GM10847 (cell line): ENCODE measurements around the gene GDA.

Source experiments
- POLR2A ChIP-seq: IDR thresholded peaks from 2 replicates; pipeline ENCODE4 v1.6.1; 2011; ENCODE audit not compliant: insufficient read length; ENCODE audit errors: extremely low read depth

GDA gene

DNA sequence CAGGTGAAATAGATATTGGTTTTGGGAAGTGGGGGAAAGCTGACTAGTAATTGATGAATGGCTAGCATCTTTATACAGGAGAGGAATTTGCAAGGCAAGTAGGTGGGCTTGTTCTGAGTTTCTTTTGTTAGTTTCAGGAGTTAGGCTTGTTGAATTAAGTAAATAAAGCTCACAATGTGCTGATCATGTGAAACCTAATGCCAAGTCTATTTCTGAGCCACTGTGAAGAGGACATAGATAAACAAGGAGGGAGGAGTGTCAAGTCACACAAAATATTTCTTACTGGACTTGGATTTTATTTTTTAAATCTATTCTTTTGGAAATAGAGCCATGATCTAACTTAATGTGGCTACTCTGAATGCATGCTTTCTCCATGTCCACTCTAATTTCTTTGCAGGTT is 19.9 kb downstream of the GDA start:
- TF ChIP-seq POLR2A, result no peak

DNA sequence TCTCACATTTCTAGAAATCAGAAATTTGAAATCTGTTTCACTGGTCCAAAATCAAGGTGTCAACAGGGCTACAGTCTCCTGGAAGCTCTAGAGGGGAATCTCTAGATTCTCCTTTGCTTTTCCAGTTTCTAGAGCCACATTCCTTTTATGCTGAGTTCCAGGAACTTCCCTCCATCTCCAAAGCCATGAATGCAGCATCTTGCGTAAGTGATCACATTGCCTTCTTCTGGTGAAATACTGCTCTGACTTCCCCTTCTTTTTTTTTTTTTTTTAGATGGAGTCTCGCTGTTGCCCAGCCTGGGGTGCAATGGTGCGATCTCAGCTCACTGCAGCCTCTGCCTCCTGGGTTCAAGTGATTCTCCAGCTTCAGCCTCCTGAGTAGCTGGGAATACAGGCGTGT is 23.8 kb downstream of the GDA start:
- no peak for TF ChIP-seq POLR2A

DNA sequence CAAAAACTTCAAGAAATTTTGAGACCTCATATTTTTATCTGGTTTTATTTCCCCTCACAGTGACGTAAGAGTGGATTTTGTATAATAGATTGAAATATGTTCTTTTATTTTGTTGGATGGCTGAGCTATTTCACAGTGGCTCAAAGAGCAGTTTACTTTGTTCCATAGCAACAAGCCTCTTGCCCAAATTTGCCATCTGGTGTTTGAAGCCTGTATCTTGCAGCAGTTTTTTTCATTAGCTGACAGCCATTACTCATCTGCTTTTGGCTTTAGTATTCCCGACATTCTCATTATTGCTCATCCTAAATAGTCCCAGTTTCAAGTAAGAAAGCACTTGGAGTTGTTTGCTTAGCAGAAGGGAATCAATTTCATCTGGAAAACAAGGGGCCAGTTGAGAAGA is 36.3 kb downstream of the GDA start:
- no peak for TF ChIP-seq POLR2A

DNA sequence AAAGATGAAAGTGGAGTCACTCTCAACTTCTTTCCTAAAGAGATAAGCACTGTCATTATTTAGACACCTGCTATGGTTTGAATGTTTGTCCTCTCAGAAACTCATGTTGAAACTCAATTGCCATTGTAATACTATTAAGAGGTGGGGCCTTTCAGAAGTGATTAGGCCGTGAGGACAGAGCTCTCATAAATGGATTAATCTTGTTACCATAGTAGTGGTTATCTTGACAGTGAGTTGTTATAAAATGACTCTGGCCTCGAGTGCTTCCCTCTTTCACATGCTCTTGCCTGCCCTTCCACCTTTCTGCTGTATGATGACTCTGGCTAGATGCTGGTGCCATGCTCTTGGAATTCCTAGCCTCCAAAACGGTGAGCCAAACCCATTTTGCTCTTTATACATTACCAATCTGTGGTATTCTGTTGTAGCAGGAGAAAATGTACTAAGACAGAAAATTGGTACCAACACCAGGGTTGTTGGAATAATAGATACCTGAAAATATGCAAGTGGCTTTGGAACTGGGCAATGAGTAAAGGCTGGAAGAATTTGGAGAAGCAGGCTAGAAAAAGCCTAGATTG is 38.0 kb downstream of the GDA start:
- TF ChIP-seq POLR2A, result no peak

DNA sequence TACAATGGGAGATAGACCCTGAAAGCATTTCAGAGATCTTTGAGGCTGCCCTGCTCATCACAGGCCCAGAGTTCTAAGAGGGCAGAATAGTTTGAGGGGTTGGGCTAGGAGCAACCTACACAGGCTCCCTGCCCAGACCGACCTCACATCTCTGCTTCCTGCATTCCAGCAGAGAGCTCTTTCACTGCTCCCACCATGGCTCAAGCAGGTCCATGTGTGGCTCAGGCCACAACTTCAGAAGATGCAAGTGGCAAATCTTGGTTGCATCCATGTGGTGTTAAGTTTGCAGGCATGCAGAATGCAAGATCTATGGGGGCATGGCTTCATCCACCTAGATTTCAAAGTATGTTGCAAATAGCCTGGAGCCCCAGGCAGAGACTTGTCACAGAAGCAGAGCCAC is 39.0 kb downstream of the GDA start:
- TF ChIP-seq POLR2A, result no peak

DNA sequence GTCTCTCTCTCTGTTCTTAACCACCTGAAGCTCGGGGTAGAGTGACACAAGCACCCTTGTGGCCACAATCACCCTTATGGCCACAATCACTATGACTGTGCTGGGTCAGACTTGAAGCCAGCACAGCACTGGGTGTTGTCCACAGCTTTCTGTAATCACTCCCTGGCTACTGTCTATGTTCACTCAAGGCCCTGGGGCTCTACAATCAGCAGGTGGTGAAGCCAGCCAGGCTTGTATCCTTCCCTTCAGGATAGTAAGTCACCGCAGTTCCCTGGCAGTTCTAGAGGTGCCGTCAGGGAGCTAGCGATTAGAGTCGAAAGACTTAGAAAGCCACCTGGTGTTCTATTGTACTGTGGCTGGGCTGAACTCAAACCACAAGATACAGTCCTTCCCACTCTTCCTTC is 44.2 kb downstream of the GDA start:
- TF ChIP-seq POLR2A, result no peak

DNA sequence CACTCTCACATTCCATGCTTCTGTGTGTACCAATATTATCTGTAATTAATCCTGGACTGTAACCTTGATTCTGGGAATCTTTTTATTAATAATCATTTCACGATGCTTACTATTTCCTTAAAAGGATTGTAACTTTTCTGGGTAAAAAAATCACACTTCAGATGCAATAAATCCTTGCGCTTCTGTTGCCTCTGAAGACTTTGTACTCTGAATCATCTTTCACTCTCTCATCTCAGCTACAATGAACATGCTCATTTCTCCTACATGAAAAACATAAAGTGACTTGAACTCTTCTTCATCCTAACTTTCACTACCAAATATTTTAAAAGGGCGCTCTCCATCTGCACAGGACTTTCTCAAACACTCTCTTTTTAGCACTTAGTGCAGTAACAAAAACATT is 50.0 kb downstream of the GDA start:
- no peak for TF ChIP-seq POLR2A

DNA sequence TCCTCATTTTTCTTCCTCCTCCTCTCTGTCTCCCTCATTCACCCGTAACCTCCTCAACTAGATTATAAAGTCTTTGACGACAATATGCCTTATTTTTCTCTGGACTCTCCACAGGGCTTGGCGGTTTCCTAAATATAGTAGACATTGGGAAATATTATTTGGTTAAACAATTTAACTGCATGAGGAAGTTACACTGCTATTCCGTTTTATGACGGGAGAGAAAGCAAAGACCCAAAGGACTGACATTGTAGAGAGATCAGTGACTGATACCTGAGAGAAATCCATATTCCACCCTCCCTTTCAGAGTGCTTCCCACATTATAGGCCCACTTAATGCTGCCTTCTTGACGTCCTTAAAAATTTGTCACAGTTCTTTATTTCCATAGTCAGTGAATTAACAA is 51.2 kb downstream of the GDA start:
- TF ChIP-seq POLR2A, result no peak

DNA sequence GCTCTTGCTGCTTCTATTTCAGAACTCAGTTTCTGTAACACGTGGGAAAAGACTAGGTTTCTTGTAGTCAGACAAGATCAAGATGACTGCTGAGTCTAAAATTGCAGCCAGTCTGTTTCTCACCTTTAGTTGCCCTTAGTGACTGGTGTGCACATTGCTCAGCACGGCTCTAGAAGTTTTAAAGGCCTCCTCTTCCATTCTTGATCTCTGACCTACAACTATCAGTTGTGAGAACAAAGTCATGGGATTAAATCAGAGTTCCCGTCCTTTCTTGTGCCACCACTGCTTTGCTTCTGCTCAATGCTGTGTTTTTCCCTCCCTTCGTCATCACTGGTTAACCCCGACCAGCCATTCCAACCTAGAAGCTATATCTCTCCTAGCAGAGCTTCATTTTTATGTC is 52.8 kb downstream of the GDA start:
- no peak for TF ChIP-seq POLR2A

DNA sequence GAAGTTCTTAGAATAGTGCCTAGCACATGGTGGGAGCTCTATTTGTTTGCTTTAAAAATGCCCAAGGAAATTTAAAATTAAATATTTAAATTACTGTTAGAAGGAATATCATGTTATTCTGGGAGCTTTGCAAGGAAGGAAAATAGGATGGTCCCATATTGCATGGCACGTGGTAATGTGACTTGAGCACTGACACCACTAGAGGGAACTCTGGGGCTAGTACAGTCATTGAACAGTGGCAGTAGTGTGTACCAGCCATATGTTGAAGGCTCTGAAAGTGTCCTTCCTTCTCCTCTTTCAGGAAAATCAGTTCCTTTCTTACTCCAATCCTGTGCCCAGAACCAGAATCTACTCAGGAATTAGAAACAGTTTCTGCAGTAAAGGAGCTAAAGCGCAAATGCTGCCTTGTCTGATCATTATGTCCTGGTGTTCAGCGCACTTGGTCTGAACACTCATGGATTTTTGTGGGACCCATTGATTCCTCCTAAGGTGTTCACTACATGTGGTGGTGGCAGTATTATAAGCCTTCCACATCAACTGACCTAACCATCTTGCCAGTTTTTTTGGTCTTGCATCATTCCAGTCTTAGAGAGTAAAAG is 54.1 kb downstream of the GDA start:
- no peak for TF ChIP-seq POLR2A

DNA sequence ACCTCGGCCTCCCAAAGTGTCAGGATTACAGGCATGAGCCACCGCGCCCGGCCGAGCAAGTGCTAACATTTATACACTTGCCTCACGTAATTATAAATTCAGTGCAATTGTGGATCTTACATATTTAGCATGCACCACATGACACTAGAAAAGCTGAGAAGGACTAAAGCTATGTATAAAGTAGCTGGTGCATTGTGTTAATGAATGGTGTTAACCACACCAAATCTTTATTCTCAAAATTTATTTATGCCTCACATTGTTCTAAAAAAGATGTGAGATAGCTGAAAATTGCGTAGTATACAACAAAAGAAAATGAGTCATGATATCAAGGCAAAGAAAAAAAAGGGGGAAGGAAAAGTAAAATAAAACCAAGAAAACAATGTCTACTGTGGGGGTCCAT is 54.8 kb downstream of the GDA start:
- no peak for TF ChIP-seq POLR2A

DNA sequence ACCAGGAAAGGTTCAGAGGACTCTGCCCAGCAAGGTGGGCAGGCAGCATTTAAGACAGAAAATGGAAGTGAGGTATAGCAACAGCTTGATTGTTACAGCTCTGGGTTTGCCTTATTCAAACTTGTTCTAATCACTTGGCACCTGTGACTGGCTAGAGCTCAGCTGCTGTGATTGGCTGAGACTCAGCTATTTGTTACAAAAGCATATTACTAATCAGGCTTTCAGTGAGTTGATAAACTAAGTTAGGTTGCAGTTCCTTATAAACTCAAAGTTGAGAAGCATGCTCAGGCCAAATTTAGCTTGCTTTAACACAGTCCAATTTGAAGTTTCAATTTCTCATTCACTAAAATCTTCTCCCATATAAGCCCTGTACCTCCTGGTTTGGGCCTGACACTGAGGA is 56.3 kb downstream of the GDA start:
- TF ChIP-seq POLR2A, result no peak

DNA sequence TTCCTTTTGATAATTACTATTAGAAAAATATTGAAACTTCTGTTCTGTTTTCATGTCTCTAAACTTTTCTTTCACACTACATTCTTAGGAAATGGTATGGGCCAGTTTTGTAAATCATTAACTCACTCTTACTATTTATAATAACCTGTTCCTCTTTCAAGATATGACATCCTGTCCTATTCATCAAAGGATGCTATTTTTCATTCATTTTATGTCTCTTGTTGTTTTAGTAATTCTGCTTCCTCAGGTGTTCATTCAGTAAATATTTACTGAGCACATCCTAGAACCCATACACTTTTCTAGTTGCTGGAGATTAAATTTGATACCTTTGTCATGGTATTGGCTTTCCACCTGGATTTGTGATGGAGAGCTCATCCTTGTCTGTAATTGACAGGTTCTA is 58.0 kb downstream of the GDA start:
- no peak for TF ChIP-seq POLR2A

DNA sequence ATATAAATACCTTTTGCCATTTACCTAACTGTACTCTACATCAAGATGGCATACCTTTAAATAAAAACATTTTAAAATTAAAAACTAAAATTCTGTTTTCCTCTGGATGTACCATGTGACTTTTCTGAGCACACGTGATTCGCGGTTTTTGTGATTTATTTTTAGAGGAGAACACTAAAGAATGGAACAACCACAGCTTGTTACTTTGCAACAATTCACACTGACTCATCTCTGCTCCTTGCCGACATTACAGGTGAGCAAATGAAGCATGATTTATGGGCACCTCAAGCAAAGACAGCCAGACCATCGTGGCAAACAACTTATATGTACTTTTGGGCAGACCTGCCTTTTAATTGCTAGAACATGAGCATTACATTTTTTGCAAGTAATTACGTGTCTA is 61.3 kb downstream of the GDA start:
- TF ChIP-seq POLR2A, result no peak

DNA sequence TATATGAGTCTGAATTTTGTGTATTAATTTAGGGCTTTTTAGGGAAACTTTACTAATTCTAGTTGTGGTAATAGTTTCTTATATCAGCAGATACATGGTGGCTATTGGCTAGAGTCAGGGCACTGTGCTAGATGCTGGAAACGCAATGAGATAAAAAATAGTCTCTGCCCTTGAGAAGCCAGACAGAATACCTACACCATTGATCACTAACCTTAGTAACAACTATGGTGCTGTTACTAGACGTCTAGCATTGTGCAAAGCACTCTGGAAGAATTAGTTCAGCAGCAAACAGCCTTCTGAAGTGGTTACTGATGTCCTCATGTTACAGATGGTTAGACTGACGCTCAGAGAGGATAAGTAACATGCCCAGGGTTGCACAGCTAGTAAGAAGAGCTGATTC is 61.8 kb downstream of the GDA start:
- TF ChIP-seq POLR2A, result no peak

DNA sequence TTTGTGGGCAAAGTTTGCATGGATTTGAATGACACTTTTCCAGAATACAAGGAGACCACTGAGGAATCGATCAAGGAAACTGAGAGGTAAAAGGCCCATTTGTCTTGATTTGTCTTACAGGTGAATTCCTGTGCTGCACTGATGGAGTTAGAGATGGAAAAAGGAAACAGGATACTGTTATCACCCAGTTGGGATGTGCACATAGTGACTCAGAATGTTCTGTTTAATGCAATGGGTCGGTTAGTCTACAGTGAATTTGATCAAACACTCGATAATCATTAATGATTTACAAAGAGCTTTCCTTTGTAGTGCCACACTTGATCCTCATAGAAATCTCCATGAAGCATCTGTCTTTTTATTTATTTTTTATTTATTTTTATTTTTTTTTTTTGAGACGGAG is 64.7 kb downstream of the GDA start:
- TF ChIP-seq POLR2A, result no peak

DNA sequence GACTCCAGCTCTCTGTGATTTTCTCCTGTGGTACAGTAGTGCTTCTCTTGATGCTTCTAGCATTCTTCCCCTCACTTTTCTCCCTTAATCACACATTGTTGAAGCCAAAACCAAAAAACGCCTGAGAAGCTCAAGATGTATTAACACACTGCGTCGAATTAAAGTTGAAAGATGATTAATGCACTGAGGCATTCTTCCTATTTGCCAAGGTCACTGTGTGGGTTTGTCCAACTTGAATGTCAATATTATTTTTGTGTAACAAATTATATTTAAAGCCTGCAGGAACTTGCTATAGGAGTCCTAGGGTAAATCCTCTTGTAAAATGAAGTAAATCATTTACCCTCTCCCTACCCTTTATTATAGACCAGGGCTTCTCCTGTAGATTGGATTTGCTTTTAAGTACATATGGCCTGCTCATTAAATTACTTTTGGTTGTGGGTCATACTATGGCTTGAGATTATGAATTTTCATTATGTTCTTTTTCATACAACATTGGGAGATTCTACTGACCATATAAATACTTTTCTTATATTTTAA is 68.1 kb downstream of the GDA start:
- TF ChIP-seq POLR2A, result no peak
